GM18520 (cell line): ENCODE data around the gene GCG.

Experiments
- ATAC-seq: cut with Tn5 transposase; IDR thresholded peaks from one replicate; pipeline ENCODE4 v1.9.1; 2021; ENCODE audit not compliant: unreplicated experiment

Gene GCG

DNA sequence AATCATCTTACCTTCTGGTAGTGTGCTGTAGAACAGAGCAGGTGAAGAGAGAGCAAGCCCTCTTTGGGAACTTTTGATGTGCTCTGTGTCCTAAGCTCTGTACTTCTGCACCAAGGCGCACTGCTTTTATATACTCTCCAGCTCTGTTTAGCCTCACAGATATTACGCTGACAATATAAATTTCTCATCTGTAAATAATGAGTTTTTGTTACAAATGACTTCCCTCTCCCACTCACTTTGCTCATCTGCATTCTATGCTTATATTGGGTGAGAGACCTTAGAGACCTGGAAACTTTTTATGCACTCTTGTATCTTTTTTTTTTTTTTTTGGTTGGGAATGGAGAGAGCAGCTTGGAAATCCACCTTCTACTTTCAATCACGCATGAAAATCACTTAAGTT lies at the start of gene GCG:
Gene GCG (minus strand): TSS at position 101 of the 400 bp plus-strand sequence. CDS start 3,069 bp downstream, outside the sequence.
- no peak for ATAC-seq

GRCh38 chr2:162200636-162201035 lies 48.6 kb upstream of the GCG start:
- no peak for ATAC-seq

DNA sequence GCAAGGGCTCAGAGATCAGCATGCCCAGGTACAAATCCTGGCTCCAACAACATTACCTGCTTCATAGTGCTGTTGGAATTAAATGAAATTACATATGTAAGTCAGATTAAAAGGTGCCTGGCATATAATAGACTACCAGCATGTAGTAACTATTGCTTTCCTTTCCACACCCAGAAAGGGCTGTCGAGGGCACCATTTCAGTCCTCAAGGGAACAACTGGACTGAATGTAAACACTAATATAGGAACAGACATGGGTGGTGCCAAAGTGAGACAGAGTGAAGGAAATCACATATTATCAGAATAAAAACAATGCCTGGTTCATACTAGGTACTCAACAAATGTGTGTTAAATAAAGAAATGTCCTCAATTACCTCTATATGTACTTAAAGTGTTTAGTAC lies 47.9 kb upstream of the GCG start:
- ATAC-seq, result no peak

DNA sequence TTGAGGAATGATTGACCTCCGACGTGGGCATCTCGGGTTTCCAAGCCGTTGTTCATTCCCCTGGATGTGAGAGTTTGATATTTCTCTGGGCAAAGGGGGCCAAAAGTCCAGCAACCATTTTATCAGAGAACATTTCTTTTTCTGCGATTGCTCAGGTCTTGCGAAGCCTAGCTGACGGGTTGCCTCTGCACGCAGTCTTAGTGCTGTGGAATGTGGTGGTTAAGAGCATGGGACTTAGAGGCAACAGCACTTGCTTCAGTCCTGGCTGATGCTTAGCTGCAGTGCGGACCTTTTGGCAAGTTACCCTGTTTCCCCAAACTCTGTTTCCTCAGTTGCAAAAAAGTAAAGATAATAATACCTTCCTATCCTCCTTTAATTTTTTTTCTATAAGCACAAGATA lies 46.2 kb upstream of the GCG start:
- ATAC-seq, result no peak

GRCh38 chr2:162197069-162197825 lies 45.2 kb upstream of the GCG start:
- ATAC-seq, result no peak

DNA sequence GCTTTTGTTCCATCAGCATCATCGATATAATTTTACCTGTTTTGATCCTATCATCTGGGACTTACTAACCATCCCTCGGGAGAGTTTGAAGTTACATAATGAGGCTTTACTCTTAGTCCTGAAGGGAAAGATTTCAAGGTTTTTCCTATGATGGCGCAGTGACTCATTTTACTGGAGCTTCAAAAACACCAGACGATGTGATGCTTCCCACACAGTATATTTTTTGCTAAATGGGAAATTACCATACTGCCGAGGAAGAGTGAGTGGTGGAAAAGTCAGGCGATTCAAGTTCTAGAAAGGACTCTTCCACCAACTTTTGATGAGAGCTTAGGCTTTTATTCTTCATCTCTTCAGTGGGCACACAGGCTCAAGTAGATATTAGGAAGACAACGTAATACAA lies 44.6 kb upstream of the GCG start:
- ATAC-seq, result no peak

- ATAC-seq, result no peak
These were observed 36.4 kb upstream of the GCG start for GRCh38 chr2:162188451-162188850.

DNA sequence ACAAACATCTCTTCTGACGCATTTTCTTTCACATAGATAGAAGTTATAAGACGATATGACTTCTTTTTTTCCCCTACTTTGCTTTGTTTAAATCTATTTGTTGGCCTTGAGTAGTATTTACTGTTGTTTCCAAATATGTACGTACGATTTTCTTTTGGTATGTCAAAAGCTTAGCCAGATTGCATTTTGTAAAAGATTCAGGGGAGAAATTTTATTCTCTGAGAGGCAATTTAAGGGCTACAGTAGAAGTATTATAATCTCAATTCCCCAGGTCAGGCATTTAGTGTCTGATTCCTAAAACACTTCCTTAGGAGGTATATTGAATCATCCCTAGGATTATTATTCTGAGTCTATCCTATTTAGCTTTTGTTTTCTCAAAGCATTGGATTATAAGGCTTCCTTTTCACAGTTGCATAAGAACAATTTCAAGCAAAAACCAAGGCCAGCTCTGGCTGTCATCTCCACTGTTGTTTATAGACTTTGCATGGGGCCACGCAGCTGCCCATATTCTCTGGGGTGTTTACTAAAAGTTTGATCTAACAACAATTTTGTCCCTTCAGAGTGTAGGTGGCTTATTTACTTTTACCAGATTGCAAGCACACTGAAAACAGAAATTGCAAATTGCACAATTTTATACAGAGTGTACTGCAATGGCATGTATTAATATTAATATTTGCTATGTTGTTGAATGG lies 33.6 kb upstream of the GCG start:
- ATAC-seq, result no peak

GRCh38 chr2:162184821-162185450 lies 32.9 kb upstream of the GCG start:
- no peak for ATAC-seq

GRCh38 chr2:162184359-162184758 lies 32.3 kb upstream of the GCG start:
- no peak for ATAC-seq

DNA sequence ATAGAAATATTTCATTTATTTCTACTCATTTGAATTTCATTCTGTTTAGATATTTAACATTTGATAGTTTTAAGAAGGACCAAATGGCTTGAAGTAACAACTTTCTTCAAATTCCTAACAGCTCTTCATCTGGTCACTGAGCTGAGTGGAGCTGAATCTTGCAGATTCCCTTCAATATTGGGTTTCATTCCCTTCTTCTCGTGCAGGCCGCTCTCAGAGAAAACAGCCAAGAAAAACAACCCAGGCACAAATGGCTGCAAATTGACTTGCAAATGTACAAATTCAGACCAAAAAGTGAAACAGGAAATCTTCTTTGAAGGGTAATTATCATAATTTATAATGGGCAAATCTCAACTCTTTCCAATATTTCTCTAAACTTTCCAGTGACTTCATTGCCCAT lies 30.3 kb upstream of the GCG start:
- no peak for ATAC-seq

GRCh38 chr2:162177301-162177700 lies 25.3 kb upstream of the GCG start:
- ATAC-seq, result no peak

GRCh38 chr2:162175714-162176113 lies 23.7 kb upstream of the GCG start:
- ATAC-seq, result no peak

GRCh38 chr2:162174746-162175145 lies 22.7 kb upstream of the GCG start:
- no peak for ATAC-seq

DNA sequence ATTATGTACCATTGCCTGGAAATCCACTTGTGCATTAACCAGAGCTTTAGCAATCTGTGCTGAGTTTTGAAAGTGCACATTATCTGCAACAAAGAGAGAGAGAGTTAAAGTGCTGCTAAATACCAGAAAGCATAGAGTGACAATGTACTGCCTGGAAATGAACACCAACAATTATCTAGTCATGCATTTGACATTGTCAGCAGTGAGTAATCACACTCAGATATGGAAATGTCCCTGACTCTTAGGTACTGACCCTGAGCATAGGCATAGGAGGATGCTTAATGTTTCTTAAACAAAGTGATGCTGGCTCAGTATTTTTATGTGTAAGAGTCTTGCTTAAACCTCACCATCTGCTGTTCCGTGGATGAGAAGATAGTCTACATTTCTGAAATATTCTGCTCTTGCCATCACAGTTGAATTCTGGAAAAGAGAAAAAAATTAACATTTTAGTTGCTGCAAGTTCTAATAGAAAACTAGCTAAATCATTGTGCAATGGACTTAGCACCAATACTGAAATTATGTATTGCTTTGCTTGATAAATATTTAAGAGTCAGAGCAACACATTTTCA lies 20.8 kb upstream of the GCG start:
- ATAC-seq, result no peak

- ATAC-seq, result no peak
These were observed 14.7 kb upstream of the GCG start for GRCh38 chr2:162166745-162167144.

GRCh38 chr2:162166174-162166573 lies 14.1 kb upstream of the GCG start:
- ATAC-seq, result no peak

DNA sequence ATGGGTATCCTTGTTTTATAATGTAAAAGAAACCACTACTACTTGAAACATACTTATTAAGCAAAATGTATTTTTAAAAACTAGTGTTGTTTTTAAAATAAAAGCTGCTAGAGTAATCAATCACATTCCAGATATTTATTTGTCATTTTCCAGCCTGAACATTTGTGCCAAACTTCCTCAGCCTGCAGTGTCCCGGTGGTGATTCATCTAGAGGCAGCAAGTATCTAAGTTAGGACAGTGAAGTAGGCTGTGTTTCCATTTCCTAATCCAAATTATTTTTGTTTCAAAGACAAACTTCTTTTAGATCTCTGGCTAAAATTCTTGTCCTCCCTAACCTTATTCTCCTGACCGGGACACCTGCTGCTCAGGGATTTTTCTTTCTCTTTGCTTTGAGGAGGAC lies 12.8 kb upstream of the GCG start:
- ATAC-seq, result no peak

GRCh38 chr2:162159446-162159845 lies 7.4 kb upstream of the GCG start:
- ATAC-seq, result no peak

DNA sequence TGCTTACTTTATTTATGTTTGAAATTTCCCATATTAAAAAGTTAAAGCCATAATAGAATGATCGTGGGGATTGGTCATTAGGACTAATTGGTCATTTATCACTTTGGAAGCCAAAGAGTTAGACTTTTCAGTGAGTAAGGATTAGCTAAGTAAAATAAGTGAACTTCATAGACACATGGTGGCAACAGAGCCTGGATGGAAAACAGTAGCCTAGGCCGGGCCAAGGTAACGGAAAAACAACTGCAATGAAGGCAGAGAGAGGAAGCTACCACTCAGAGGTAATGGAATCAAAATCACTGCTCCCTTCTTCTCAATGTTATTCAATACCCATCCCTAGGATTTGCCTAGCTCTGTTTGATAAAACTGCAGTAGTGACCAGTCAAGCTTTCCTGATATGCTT lies 4.1 kb upstream of the GCG start:
- no peak for ATAC-seq

GRCh38 chr2:162155093-162155492 lies 3.0 kb upstream of the GCG start:
- no peak for ATAC-seq
